ENCODE results near the gene ZNF669. TPM values are rescaled to one million over a fixed set of nuclear protein-coding genes. Genes with fewer than 3 reads are reported as not detected.
"Not testable (repeated sequence)": the region's sequence is repeated elsewhere in the genome, so short reads cannot be mapped to it uniquely, and the experiment has no call there.

ZNF669 gene
- total RNA-seq = 10 to 100 TPM; 13.2 to 15.1 TPM
- 6.4 TPM for polyA plus RNA-seq (2013, experiment 1 of 2)
- 7.3 TPM for polyA plus RNA-seq (2013, experiment 2 of 2)
- 7.4 to 33.2 (median 16.8) reads per million in 172 experiments for total RNA-seq

GRCh38 chr1:247103859-247104591 lies at the start of gene ZNF669:
Gene ZNF669 (minus strand): TSS chr1:247104356. CDS start chr1:247104199, 157 bp downstream.
- H3K4me3 ChIP-seq (ENCODE audit: low read length) = peak within 1 kb of the TSS; percentile 97
- no peak for TF ChIP-seq CTCF (IDR thresholded peaks at IDR 0.05)
- H3K36me3 ChIP-seq (ENCODE audit: insufficient read depth, low read length) = peaks cover 23% of the 10 kb centered on the region
- peaks cover 47% of the 10 kb centered on the region for H3K36me3 Mint-ChIP-seq (ENCODE audit: low read depth)
- H3K9me3 Mint-ChIP-seq = peaks cover 7% of the 10 kb centered on the region
- CTCF ChIA-PET = no interaction called here
- peaks cover 27 to 35% of the 10 kb centered on the region in 2 experiments for H3K9me3 ChIP-seq (ENCODE audit: control insufficient read depth in 1 of 2, insufficient read depth in 1 of 2, low read length in 2 of 2)
- peaks cover 20% of the 10 kb centered on the region for H3K4me1 Mint-ChIP-seq (ENCODE audit: low read depth)
- H3K27ac Mint-ChIP-seq = peak within 1 kb of the TSS; percentile 82
- peaks cover 15% of the 10 kb centered on the region for H3K4me1 ChIP-seq (ENCODE audit: insufficient read depth, low read length)
- ATAC-seq (ENCODE audit: poor library complexity) = peak; percentile 98
- POLR2A ChIA-PET = interaction anchor here (0.9 to 1.8 kb wide), 3 partner anchors 26 to 106 kb away, joined by 3 to 8 read pairs (median 8); partner anchors contain the start of gene ZNF670
- H3K27ac ChIP-seq (ENCODE audit: low read depth in 1 of 2, low read length in 2 of 2) = peak within 1 kb of the TSS; percentile 64 to 74
- H3K27me3 ChIP-seq (ENCODE audit: control insufficient read depth in 1 of 2, insufficient read depth in 2 of 2, low read length in 2 of 2) = peaks cover 12 to 17% of the 10 kb centered on the region in 2 experiments
- DNase-seq = peak; percentile 81 to 95 (median 88)
- intact Hi-C loops (cut with DNase I, micrococcal nuclease) = loop anchor here (5.0 to 10.0 kb wide), 6 partner anchors 68 to 539 kb away; partner anchors contain the start of genes AHCTF1 (in 1 of the 2), CNST (in 1 of the 2), TFB2M (in 1 of the 2) and ZNF124 (in 1 of the 2)
- peaks cover 33% of the 10 kb centered on the region for H3K27me3 Mint-ChIP-seq
- H3K4me3 Mint-ChIP-seq = peak within 1 kb of the TSS; percentile 87

GRCh38 chr1:247147781-247148180 lies 43.6 kb upstream of the ZNF669 start:
- Mint-ChIP-seq H3K9me3 (peaks cover 25% of the 10 kb centered on the region), H3K36me3 (ENCODE audit: low read depth) (peaks cover 87% of the 10 kb centered on the region), H3K27ac (no peak overlapping the region), H3K27me3 (no peaks in the 10 kb centered on the region), H3K4me1 (ENCODE audit: low read depth) (no peaks in the 10 kb centered on the region), H3K4me3 (no peak overlapping the region)
- peaks cover 4% of the 10 kb centered on the region for H3K36me3 ChIP-seq (ENCODE audit: insufficient read depth, low read length)
- no peaks in the 10 kb centered on the region for H3K4me1 ChIP-seq (ENCODE audit: insufficient read depth, low read length)
- intact Hi-C loops (cut with DNase I, micrococcal nuclease) = no loop called here
- H3K4me3 ChIP-seq (ENCODE audit: low read length) = no peak overlapping the region
- ChIA-PET POLR2A (no interaction called here), CTCF (no interaction called here)
- peaks cover 41 to 86% of the 10 kb centered on the region in 2 experiments for H3K9me3 ChIP-seq (ENCODE audit: control insufficient read depth in 1 of 2, insufficient read depth in 1 of 2, low read length in 2 of 2)
- no peaks in the 10 kb centered on the region for H3K27me3 ChIP-seq (ENCODE audit: control insufficient read depth in 1 of 2, insufficient read depth in 2 of 2, low read length in 2 of 2)
- no peak overlapping the region for H3K27ac ChIP-seq (ENCODE audit: low read depth in 1 of 2, low read length in 2 of 2)
- TF ChIP-seq CTCF (IDR thresholded peaks at IDR 0.05) = no peak
- DNase-seq (no peak), ATAC-seq (ENCODE audit: poor library complexity) (no peak)

- peaks cover 24% of the 10 kb centered on the region for H3K9me3 Mint-ChIP-seq
- ATAC-seq (ENCODE audit: poor library complexity); H3K4me3 Mint-ChIP-seq; H3K4me1 ChIP-seq (ENCODE audit: insufficient read depth, low read length); DNase-seq; H3K27me3 Mint-ChIP-seq; H3K36me3 ChIP-seq (ENCODE audit: insufficient read depth, low read length); H3K27me3 ChIP-seq (ENCODE audit: control insufficient read depth in 1 of 2, insufficient read depth in 2 of 2, low read length in 2 of 2); H3K4me1 Mint-ChIP-seq (ENCODE audit: low read depth); H3K4me3 ChIP-seq (ENCODE audit: low read length); intact Hi-C loops (cut with DNase I, micrococcal nuclease); H3K27ac ChIP-seq (ENCODE audit: low read depth in 1 of 2, low read length in 2 of 2); H3K27ac Mint-ChIP-seq; CTCF ChIA-PET: not testable (repeated sequence)
- POLR2A ChIA-PET = interaction anchor here (0.7 kb wide), 1 partner anchor 787 kb away, joined by 4 read pairs; no protein-coding TSS in a partner anchor
- H3K36me3 Mint-ChIP-seq (ENCODE audit: low read depth) = peaks cover 87% of the 10 kb centered on the region
- peaks cover 40 to 86% of the 10 kb centered on the region in 2 experiments for H3K9me3 ChIP-seq (ENCODE audit: control insufficient read depth in 1 of 2, insufficient read depth in 1 of 2, low read length in 2 of 2)
These were observed 43.0 kb upstream of the ZNF669 start for GRCh38 chr1:247147120-247147519.

Measured in CD4-positive, alpha-beta T cell (primary cell).